Sigmoid colon (tissue), 7 donors: Measurements from ENCODE around the gene TMEM132D. TPM values are rescaled to one million over a fixed set of nuclear protein-coding genes. Genes with fewer than 3 reads are reported as not detected.

ENCODE experiments used
- DNase-seq: peaks from one replicate; pipeline ENCODE4 v3.0.0-alpha.2; 2019
- H3K27ac ChIP-seq, 4 donors: fragments of 200-600 bp; sonication (generic); one replicate each; pipeline ENCODE4 v1.5.1; 2016 to 2019; ENCODE audit warnings: mild to moderate bottlenecking in 1 of 4
- H3K27me3 ChIP-seq, 3 donors: fragments of 200-600 bp; sonication (generic); one replicate each; pipeline ENCODE4 v1.5.1; 2019; ENCODE audit warnings: mild to moderate bottlenecking in 1 of 3
- H3K36me3 ChIP-seq, 4 donors: fragments of 200-600 bp; sonication (generic); one replicate each; pipeline ENCODE4 v1.5.1; 2016 to 2019
- H3K4me1 ChIP-seq, 4 donors: fragments of 200-600 bp; sonication (generic); one replicate each; pipeline ENCODE4 v1.5.1; 2017 to 2019
- H3K4me3 ChIP-seq, 4 donors: fragments of 200-600 bp; sonication (generic); one replicate each; pipeline ENCODE4 v1.5.1; 2017 to 2019; ENCODE audit warnings: mild to moderate bottlenecking in 2 of 4, moderate library complexity in 1 of 4
- H3K9me3 ChIP-seq, 4 donors: fragments of 200-600 bp in 3 of 4; sonication (generic) in 3 of 4; one replicate each; pipeline versions ENCODE4 v1.5.1 to v1.6.1; 2013 to 2019
- EP300 ChIP-seq, 4 donors: sonication (generic); formaldehyde crosslinking; IDR thresholded peaks; one replicate each; pipeline ENCODE4 v1.6.1; 2017; ENCODE audit warnings: antibody characterized with exemption in 4 of 4
- POLR2A ChIP-seq, 2 donors: fragments of 450-650 bp; IDR thresholded peaks; one replicate each; pipeline ENCODE4 v1.6.1; 2016; ENCODE audit warnings: antibody characterized with exemption in 2 of 2, mild to moderate bottlenecking in 2 of 2, moderate library complexity in 2 of 2
- POLR2AphosphoS5 ChIP-seq, 4 donors: sonication (generic); formaldehyde crosslinking; IDR thresholded peaks; one replicate each; pipeline ENCODE4 v1.6.1; 2017; ENCODE audit warnings: antibody characterized with exemption in 4 of 4
- WGBS, 2 donors: extraction: QIAGEN DNeasy Blood & Tissue Kit; methylation state at CpG; one replicate each; pipeline ENCODE4 v1.1.7; 2013; 5-methylcytosine and 5-hydroxymethylcytosine counted together
- intact Hi-C: fragments of 100-400 bp; cut with DNase I; formaldehyde crosslinking; loops from one replicate; pipeline ENCODE4 v1.15.1; 2023
- polyA plus RNA-seq, 3 donors: library from polyadenylated mRNA; stranded (reverse); fragments of 200-250 nt; gene quantifications; one replicate each; pipeline ENCODE4 v1.2.3, GENCODE V29; 2013
- total RNA-seq, 4 donors: library from RNA; depleted of rRNA; stranded (reverse); fragments of >200 nt; gene quantifications; one replicate each; pipeline ENCODE4 v1.1.0, GENCODE V29; 2016
- TF ChIP-seq, protein P1 (sequence below), 4 experiments: fragments of 450-650 bp in 3 of 4; fragments of 200-600 bp in 1 of 4; IDR thresholded peaks; one replicate each; pipeline ENCODE4 v1.5.1; 2016 to 2019; ENCODE audit warnings: antibody characterized with exemption in 4 of 4, mild to moderate bottlenecking in 3 of 4, moderate library complexity in 2 of 4
- donor health status: healthy with polysubstance abuse.
- donor health status: Bipolar disorder and iron deficiency.
- donor health status: healthy.

TMEM132D gene
- total and polyA plus RNA-seq, 7 donors: under 0.01 to 0.03 (median under 0.01) TPM; not detected in 3

DNA sequence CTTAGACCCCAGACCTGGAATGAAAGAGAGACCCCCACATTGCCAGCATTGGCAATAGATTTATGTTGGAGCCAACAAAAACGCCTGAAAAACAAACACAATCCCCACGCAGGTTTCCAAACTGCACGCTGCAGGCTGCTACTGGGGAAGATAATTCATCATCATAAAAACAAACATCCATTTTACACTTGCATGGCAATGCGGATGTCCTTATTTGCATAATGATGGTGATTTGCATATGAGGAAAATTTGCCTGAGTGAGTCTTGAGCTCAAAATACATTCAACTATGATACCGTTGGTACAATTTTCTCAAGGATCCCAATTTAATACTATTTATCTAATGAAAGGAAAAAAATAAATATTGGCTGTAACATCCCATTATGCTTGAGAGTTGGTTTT is 33.6 kb upstream of the TMEM132D start:
- Histone ChIP-seq H3K27me3 (no peaks in the 10 kb centered on the region), H3K4me3 (no peak overlapping the region), H3K9me3 (peaks cover 0 to 2% (median 0%) of the 10 kb centered on the region in 4 donors), H3K4me1 (no peaks in the 10 kb centered on the region), H3K27ac (no peak overlapping the region), H3K36me3 (no peaks in the 10 kb centered on the region)
- WGBS, 2 donors: 27 to 31% methylated on average over 5 of the region's 5 CpGs
- intact Hi-C loops: no loop called here
- TF ChIP-seq POLR2AphosphoS5 (IDR thresholded peaks at IDR 0.05): no peak
- TF ChIP-seq, protein P1, sequence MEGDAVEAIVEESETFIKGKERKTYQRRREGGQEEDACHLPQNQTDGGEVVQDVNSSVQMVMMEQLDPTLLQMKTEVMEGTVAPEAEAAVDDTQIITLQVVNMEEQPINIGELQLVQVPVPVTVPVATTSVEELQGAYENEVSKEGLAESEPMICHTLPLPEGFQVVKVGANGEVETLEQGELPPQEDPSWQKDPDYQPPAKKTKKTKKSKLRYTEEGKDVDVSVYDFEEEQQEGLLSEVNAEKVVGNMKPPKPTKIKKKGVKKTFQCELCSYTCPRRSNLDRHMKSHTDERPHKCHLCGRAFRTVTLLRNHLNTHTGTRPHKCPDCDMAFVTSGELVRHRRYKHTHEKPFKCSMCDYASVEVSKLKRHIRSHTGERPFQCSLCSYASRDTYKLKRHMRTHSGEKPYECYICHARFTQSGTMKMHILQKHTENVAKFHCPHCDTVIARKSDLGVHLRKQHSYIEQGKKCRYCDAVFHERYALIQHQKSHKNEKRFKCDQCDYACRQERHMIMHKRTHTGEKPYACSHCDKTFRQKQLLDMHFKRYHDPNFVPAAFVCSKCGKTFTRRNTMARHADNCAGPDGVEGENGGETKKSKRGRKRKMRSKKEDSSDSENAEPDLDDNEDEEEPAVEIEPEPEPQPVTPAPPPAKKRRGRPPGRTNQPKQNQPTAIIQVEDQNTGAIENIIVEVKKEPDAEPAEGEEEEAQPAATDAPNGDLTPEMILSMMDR (IDR thresholded peaks at IDR 0.05): no peak
- no peak for TF ChIP-seq POLR2A (IDR thresholded peaks at IDR 0.05)
- no peak for TF ChIP-seq EP300 (IDR thresholded peaks at IDR 0.05)
- DNase-seq: no peak

DNA sequence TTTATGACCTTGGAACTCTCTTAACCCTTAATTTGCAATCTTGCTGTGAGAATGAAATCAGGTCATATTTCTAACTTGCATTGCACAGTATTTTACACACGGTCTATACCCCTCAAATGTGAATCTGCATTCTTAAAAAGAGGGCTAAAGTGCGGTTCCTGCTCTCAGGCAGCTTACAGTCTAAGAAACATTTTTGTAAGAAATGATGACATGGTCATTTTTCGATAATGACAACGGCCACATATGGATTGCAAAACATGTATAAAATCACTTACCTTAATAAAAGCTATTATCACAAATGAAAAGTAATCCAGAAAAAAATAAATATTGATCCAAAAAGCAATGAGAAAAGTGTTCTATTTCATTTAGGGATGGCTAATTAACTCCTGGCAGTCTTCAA is 24.8 kb upstream of the TMEM132D start:
- DNase-seq: no peak
- no peaks in the 10 kb centered on the region for H3K36me3 ChIP-seq
- H3K4me3 ChIP-seq: no peak overlapping the region
- intact Hi-C loops: no loop called here
- H3K27me3 ChIP-seq: no peaks in the 10 kb centered on the region
- TF ChIP-seq, protein P1 (IDR thresholded peaks at IDR 0.05): no peak
- no peak for TF ChIP-seq POLR2A (IDR thresholded peaks at IDR 0.05)
- TF ChIP-seq EP300 (IDR thresholded peaks at IDR 0.05): no peak
- WGBS, 2 donors: 90% methylated on average over 4 of the region's 4 CpGs
- H3K27ac ChIP-seq: no peak overlapping the region
- H3K4me1 ChIP-seq: no peaks in the 10 kb centered on the region
- H3K9me3 ChIP-seq: no peaks in the 10 kb centered on the region

DNA sequence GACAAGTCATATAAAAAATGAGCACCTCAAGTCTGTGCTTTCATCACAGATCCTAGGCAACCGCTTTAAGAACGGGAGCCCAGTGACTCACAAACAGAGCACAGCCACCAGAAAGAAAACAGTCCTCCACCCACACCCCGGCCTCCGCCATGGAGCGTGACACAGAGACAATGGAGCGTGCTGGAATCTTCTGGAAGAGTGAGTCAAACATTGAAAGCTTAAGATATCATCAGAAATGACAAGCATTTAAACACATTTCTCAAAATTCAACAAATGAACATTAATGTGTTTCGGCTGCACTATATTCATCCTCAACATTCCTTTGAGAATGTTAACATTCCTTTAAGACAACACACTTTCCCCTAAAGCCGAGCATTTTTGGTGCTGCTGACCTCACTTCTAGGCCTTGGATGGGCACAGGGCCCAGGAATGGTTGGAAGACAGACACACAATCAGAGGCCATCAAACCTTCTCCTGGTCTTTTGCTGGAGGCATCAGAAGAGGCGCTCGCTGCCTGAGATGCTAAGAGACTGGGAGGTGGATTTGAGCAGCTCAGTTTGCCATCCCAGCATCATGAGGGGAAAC is 23.6 kb upstream of the TMEM132D start:
- DNase-seq: no peak
- H3K27me3 ChIP-seq: no peaks in the 10 kb centered on the region
- no peak overlapping the region for H3K4me3 ChIP-seq
- WGBS, 2 donors: 80 to 89% methylated on average over 10 of the region's 10 CpGs
- H3K4me1 ChIP-seq: no peaks in the 10 kb centered on the region
- no peak overlapping the region for H3K27ac ChIP-seq
- intact Hi-C loops: no loop called here
- no peaks in the 10 kb centered on the region for H3K36me3 ChIP-seq
- no peaks in the 10 kb centered on the region for H3K9me3 ChIP-seq
- TF ChIP-seq POLR2A (IDR thresholded peaks at IDR 0.05): no peak
- TF ChIP-seq EP300 (IDR thresholded peaks at IDR 0.05): no peak
- TF ChIP-seq, protein P1 (IDR thresholded peaks at IDR 0.05): no peak
- no peak for TF ChIP-seq POLR2AphosphoS5 (IDR thresholded peaks at IDR 0.05)

DNA sequence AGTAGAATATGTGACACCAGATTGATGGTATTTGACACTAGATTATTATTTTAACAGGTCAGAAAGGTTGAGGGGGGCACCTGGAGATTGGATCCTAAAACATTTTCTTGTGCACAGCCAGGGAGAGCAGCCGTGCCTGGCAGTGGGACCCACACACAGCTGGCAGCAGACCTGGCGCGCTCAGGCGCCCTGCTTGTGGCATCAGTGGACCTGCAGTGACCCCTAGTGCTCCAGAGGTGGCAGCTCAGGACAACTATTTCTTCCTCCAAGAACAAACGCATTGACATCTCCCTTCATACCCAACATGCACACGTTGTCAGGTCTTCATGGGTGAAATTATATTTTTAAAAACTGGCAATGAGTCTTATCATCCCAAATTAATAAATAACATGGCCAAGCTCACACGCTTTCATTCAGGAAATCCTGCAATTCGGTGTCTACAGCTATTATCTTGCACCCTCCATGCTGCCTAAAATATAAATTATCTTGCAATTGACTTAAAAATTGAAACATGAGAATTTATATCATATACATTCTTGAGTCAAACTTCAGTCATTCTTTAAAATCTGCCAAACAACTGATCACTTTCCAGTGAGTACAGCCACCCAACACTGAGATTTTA is 7.7 kb upstream of the TMEM132D start:
- DNase-seq: no peak
- Histone ChIP-seq H3K4me1 (no peaks in the 10 kb centered on the region), H3K9me3 (no peaks in the 10 kb centered on the region), H3K27ac (no peak overlapping the region), H3K4me3 (no peak overlapping the region), H3K27me3 (peaks cover 0 to 4% (median 0%) of the 10 kb centered on the region in 3 donors), H3K36me3 (no peaks in the 10 kb centered on the region)
- WGBS, 2 donors: 3 to 6% methylated on average over 8 of the region's 8 CpGs
- intact Hi-C loops: no loop called here
- TF ChIP-seq, protein P1 (IDR thresholded peaks at IDR 0.05): peak in 2 of 4 experiments; percentile 12 to 37
- no peak for TF ChIP-seq POLR2AphosphoS5 (IDR thresholded peaks at IDR 0.05)
